GM18861 (cell line): ENCODE data around the gene LMBR1.

ENCODE experiments used
- ATAC-seq: cut with Tn5 transposase; IDR thresholded peaks from one replicate; pipeline ENCODE4 v1.9.1; 2021; ENCODE audit not compliant: unreplicated experiment

LMBR1 gene

DNA sequence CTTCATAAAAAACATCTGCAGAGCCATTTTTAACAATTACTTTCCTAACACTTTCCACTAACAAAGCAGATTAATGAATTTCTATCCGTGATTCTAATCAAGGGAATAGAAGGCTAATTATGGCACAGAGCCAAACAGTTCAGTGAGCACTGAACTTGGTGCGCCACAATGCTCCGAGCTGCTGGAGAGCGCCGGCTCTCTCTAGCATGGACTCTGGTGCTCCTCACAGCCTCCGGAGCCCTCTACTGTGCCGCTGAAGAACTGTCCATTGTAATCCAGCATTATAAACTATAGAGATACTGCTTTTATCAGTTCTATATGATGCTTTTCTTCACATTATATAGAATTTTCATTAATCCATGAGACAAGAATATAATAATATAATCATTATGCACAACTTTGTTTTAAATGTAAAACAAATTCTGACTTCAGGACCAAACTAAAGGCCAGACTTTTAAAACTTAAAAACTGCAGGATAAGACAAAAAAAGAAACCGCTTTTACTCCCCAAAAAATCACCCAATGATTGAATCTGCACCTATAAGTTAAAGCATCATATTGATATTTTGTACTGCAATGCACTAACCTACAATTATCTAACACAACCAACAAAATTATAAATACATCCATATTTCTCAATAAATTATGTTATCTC, 128.8 kb downstream of the LMBR1 start:
- no peak for ATAC-seq

DNA sequence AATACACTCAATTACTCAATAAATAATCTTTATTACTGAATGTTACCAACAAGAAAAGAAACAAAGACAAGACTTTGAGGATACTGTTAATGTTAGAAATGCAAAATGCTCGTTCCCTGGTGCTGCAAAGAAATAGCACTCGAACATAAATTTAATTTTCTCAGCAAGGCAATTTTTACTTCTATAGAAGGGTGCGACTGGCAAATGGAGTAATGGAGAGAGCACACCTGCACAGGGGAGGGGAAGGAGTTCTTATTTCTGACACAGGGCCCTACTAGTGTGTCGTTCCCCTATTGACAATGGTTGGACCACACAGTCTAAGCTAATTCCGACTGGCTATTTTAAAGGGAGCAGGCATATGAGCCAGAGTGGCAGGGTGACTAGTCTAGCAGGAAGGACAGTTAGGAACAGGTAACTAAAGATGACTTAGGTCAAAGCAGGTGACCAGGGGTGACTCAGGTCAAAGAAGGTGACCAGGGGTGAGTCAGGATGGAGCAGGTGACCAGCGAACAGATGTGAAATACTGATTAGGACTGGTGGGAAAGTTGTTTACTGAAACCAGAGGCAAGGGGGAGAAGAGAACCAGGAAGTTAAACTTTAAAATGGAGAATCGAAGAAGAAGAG, 133.3 kb downstream of the LMBR1 start:
- ATAC-seq, result no peak

DNA sequence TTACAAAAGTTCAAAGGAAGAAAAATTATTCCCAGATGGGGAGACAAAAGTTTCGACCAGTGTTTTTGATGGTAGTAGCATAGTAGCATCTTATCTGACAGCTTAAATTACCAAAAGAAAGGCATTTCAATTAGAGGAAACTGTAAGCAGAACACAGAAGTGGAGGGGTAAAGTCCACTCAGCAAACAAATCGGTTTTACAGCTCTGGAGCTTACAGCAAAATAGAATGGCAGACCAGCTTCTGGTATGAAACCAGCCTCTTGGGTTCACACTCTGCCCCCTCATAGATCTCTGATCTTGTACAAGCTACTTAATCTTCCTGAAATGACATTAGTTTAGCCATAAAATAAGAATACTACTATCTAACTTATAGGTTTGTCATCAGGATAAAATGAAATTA, 133.8 kb downstream of the LMBR1 start:
- ATAC-seq, result no peak

DNA sequence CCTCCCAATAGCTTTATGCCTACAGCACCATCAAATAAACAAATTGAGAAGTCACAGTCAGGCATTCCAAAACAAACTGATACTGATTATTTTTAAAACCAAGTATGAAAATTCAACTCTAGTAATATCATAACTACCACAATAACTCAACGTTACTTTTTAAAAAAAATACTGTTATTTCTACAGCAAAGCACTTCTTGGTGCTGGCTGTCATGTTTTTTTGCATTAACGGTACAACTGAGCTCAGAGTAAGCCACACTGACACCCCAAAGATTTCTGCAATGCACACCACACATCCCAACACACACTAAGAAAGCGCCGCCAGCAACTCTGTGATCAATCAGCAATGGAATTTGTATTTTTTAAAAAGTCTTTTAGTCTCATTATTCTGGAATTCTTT, 138.8 kb downstream of the LMBR1 start:
- no peak for ATAC-seq

DNA sequence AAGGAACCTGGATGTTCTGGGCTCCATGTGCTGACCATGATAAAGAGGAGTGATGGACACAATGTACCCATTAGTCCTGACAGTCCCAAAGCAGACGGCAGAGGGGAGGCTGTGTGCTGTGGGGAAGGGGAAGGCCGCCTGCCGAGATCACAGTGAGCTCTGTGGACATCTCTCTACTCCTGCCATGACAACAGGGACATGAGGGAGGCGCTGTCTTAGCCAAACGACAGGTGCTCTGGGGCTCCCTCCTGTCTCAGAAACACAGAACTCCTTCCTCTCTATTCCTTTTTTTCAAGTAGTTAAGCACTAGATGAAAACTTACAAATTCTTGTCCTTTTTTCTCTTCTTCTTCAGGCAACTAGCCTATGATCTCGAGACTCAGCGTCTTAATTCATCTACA, 139.4 kb downstream of the LMBR1 start:
- no peak for ATAC-seq

DNA sequence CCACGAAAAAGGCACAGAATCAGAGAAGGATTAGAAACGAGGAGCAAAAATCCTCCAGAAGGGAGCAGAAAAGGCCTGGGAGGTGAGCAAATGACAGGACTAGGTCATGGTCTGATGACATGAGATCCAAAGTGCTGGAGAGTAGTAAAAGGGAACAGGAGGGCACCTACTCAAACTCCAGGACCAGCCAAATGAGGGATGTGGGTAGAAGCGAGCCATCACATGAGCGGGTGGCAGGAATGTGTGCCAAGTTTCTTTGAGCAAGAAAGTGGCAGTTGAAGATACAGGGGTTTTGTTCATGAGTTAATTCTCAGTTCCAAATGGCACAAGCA, 139.8 kb downstream of the LMBR1 start:
- ATAC-seq, result no peak

DNA sequence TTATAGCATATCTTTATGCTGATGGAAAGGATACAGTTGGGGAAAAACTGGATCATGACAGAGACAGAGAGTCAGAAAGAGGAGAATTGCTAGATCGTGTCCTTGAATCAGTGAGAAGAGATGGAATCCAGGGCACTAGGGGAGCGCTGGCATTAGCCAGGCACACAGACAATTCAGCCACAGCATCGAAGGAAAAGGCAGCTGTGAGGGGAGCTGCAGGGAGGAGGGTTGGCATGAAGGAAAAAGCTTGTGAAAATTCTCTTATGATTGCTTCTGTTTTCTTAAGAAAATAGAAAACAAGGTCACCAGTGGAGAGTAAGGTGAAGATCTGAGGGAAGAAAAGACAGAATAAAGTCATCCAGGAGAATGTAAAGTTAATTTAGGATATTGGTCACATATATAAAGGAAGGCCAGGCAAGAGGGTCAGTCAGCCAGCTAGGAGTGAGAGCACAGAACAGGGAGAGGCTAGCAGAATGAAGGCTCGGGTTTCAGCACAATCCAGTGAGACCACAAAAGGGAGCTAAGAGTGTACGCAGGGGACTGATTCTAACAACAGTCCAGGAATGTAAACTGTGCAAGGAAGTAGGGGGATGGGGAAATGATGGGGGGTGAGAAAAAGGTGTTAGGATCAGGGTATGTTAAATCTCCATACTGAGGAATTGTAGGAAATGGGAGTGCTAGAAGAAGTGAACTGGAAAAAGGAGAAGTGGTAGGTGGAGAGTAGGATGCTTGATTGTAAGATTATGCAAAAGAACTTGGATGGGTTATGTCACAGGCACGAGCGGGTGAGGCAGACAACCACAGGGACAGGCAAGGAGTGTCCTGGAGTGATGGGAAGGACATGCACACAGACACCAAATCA, 140.4 kb downstream of the LMBR1 start:
- ATAC-seq, result no peak

DNA sequence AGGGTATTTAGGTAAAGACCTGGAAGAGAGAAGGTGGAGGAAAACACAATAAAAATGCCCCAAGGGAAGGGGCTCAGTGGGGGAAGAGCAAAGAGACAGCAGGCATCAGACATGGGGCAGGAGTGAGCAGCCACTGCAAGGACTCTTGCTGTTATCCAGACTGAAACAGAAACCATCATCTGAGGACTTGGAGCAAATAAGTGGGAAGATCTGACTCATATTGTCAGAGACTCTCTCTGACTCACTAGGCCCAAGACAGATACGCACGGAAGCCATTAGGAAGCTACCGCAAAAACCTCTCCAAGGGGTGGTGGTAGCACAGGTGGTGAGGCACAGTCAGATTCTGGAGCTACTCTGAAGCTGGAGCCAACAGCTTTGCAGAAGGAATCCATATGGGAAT, 141.7 kb downstream of the LMBR1 start:
- ATAC-seq, result no peak

DNA sequence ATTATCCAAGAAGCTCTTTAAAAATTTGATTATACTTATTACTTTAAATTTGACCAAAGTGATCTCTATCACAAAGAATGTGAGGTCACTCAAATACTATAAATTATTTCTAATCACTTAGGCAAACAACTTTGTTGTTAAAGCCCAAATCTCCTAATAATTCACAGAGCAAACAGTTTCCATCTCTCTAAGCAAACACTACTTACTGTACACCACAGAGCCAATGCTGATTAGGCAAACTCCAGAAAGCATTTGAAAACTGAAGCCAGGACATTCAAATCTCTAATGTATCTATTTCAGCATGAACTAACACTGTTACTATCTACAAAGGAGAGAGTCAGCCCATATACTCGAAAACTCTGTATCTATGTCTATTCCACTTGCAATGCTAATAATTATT, 145.3 kb downstream of the LMBR1 start:
- ATAC-seq, result no peak

DNA sequence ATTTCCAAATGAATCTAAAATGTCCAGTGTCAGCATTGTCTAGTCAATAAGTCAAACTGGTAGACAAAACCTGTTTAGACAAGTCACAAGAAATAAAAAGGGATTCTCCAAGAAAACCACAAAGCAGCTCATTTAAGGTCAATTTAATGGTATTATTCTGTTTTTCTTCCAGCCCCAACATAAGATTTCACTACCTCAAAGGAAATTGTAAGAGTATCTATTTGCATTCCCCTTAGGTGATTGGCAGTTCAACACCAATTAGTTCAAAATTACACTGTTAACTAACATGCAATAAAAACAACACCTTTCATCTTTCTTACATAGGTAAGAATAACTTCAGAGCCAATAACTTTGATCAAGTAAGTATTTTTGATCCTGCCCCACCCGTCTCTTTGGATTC, 146.1 kb downstream of the LMBR1 start:
- ATAC-seq, result no peak

DNA sequence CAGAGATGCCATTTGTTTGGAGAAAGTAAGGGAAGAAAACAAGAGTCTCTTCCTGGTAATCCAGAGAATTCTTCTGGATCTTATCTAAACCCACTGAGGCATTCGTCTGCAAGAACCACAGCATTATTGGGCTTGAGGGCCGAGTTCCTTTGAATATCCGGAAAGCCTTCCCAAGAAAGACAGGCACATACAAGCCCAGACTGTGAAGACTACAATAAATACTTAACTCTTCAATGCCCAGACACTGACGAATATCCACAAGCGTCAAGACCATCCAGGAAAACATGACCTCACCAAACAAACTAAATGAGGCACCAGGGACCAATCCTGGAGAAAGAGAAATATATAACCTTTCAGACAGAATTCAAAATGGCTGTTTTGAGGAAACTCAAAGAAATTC, 153.4 kb downstream of the LMBR1 start:
- no peak for ATAC-seq

DNA sequence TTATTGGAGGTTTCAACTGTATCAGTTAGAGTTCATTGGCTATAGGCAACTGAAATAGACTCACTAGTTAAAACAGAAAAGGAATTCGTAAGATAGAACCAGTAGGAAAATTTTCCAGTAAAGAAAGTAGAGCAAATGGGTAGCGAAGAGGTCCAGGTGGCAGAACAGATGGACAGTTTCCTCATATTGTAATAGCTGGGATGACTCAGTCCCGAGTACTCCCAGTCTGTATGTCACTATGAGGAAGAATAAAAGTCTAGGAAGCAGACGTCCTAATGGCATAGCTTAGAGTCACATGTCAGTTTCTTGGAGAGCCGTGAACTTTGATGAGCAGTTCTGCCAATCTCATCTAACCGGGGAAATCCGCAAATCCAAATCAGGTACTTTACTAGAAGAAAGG, 157.1 kb downstream of the LMBR1 start:
- ATAC-seq, result no peak

DNA sequence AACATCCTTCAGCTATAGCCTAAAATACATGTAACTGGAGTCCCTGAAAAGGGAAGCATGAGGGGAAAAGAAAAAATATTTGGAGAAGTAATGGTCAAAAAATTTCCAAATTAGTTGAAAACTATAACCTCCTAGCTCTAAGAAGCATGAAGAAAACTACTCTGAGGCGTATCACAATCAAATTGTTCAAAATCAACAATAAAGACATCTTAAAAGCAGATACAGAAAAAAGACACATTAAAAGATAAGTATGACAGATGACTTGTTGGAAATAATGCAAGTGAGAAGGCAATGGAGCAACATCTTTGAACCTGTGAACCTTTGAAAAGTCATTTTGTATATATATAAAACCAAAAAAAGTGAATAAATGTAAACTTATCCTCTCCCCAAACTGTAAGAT, 159.3 kb downstream of the LMBR1 start:
- no peak for ATAC-seq

DNA sequence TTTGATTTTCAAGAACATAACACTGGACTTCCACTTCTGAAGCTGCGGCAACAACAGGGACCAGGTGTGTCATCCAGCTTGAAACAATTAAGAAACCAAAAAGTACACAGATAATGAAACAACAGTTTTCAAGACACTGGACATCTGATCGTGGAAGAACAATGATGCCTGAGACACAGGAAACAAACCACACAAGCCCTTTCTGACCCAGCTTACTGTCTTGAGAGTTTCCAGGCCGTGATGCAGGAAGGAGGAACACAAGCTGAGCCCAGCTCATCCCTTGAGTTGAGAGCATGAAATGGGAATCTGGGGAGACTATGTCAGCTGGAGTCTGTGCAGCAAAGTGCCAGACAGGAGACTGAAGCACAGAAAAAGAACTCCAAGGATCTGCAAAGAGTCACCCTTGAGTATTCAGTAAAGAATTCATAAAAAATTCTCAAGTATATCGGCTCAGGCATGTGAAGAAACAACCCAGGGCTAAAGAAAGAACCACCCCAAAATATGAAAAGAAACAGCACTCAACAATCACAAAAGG, 160.8 kb downstream of the LMBR1 start:
- ATAC-seq, result no peak

DNA sequence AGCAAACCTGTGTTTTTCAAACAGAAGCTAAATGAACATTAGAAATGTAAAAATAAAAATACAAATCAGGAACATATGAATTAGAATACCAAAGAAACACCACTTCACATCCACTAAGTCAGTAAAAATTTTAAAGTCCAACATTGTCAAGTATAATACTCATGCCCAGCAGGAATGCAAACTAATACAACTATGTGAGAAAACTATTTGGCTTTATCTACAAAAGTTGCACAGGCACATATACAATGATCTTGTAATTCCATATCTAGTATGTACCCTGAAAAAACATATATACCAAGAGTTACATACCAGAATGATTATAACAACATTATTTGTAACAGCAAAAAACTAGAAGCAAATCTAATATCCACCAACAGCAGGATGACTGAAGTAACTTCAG, 161.3 kb downstream of the LMBR1 start:
- no peak for ATAC-seq

DNA sequence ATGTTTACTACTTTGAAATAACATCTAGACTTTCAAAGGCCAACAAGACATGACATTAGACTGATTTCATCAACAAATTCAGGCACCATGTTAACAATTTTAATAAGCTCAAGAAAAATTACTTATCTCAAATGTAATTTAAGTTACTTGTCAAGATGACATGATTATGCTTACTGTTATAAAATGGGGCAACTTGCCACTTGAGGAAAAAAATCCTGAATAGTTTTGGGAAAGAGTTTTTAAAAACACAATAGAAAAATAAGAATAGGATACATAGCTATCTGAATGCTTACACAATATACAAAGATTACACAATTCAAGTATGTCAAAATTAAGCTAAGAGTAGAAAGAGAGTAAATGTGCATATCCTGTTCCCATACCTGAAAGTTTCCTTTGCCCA, 167.0 kb downstream of the LMBR1 start:
- no peak for ATAC-seq

DNA sequence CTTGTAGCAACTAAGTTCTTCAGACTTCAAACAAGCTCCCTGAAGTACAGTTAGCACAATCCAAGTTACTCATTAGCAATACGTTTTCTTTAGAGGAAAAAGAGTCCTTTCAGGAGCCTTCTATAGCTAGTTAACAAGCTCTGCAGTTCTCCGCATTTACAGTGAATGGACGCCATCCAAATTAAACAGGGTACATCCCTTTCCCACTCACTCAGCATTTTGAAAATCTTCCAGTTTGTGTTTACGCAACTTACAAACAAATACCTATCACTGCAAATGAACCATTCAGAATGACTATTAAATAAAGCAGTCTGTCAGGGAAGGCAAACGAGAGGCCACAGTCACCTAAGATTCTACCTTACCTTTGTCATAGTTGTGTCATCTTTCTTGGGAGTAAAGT, 167.9 kb downstream of the LMBR1 start:
- ATAC-seq, result no peak

DNA sequence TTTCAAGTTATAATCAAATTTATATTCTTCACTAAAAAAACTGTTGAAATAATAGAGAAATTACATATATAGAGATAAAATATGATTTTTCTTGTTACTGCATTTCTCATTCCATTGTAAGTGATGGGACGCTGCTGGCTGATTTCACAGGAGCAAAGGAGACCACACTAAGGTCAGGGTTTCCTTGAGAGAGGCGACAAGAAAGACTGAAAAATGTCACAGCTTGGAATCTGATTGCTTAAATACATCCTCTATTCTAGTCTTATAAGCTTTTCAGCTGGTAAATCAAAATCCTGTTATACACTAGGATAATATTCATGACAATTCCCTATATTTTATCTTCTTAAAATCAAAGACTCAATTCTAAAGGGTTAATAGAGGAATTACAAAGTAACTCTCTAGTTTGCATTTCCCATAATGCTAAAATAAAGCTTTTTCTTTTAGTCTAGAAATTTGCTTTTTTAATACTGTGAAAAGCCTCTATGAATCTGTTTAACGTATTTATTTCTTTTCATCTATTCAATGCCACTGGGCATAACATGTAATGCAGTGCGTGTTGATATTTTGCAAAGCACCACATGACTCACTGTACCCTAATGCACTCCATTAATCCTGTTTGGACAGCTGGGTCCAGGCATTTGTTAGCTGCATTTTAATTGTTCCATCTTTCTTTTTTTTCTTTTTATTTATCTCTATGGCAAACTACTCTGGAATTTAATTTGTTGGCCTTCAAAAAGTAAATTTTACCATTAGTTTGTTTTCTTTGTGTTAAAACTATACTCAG, 170.7 kb downstream of the LMBR1 start:
- no peak for ATAC-seq

DNA sequence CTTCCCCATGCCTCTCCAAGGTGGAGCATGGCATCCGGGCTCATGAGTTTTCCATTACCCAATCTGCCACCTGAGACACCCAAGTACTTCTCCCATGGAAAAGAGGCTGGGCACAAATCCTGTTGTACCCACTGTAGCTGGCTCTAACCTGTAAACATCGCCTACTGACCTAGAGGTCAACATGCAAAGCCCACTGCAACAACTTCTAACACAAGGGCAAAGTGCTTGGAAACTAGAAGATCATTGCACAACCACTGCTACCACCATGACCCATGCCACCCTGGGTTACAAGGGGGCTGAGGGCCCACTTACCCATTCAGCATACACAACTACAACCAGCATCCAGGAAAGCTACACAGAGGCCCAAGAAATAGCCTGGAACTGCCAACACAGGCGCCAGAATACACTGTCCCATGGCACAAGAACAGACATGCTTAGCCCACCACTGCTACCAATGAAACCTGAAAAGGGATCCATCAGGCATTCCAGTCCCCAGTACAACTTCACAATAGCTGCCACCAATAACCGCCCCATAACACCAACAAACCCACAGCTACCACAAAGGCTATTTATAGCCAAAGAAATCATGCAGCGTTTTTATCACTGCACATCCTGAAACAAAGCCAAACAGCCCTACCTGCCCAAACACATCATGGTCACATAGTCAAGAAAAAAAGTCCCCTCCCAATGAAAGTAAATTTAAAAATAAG, 189.1 kb downstream of the LMBR1 start:
- no peak for ATAC-seq

DNA sequence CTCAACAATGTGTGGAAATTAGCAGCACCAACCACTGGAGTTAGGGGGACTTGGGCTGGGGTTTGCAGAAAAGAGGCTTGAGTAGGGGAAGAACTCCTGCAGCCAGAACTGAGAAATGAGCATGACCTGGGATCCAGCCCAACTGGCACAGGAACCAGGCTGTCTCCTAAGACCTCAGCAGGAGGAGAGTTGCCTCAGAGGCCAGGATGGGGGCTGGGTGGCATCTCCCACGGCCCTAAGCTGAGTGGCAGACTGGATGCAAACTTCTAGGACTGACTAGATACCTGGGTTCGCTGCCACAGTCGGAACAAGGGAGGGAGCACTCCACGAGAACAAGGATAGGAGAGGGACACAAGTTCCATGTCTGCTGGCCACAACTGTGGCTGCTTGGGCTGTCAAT, 189.8 kb downstream of the LMBR1 start:
- no peak for ATAC-seq

DNA sequence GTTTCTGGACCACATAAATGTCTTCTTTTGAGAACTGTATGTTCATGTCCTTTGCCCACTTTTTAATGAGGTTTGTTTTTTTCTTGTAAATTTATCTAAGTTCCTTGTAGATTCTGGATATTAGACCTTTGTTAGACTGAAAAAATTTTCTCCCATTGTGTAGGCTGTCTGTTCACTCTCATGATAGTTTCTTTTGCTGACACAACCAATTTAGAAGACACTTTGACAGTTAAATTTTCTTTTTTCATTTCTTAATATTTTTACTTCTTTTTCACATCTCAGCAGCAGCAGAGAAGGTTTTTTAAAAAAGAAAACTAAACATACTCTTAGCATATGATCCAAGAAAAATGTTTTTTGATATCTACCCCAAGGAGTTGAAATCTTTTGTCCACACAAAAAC, 190.6 kb downstream of the LMBR1 start:
- no peak for ATAC-seq
